ENCODE data around the gene ERAS.
"Not testable (repeated sequence)": the region's sequence is repeated elsewhere in the genome, so short reads cannot be mapped to it uniquely, and the experiment has no call there.

DNA sequence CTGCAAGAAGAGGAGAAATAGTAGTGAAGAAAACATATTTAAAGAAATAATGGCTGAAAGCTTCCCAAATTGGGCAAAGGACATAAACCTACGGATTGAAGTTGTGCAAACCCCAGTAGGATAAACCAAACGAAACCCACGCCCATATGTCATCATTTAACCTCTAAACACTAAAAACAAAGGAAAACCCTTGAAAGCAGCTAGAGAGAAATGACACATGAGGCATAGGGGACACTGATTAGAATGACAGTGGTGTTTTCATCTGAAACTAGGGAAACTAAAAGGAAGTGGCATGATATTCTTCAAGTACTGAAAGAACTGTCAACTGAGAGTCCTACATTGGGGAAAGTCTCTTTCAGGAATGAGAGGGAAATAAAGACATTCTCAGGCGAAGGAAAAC, 50.6 kb downstream of the ERAS start:
- TF ChIP-seq, protein P1, sequence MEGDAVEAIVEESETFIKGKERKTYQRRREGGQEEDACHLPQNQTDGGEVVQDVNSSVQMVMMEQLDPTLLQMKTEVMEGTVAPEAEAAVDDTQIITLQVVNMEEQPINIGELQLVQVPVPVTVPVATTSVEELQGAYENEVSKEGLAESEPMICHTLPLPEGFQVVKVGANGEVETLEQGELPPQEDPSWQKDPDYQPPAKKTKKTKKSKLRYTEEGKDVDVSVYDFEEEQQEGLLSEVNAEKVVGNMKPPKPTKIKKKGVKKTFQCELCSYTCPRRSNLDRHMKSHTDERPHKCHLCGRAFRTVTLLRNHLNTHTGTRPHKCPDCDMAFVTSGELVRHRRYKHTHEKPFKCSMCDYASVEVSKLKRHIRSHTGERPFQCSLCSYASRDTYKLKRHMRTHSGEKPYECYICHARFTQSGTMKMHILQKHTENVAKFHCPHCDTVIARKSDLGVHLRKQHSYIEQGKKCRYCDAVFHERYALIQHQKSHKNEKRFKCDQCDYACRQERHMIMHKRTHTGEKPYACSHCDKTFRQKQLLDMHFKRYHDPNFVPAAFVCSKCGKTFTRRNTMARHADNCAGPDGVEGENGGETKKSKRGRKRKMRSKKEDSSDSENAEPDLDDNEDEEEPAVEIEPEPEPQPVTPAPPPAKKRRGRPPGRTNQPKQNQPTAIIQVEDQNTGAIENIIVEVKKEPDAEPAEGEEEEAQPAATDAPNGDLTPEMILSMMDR (conservative IDR thresholded peaks at IDR 0.05; ENCODE audit: low read depth in 2 of 2) = not testable (repeated sequence)
- not testable (repeated sequence) for TF ChIP-seq EZH2 (IDR thresholded peaks at IDR 0.05; ENCODE audit: low read depth, unreplicated experiment); NANOG (IDR thresholded peaks at IDR 0.05; ENCODE audit: borderline replicate concordance); POLR2AphosphoS5 (IDR thresholded peaks at IDR 0.05; ENCODE audit: low read depth); STAT1 (IDR thresholded peaks at IDR 0.05; ENCODE audit: unreplicated experiment); CREB1 (CRISPR knock-in tag; IDR thresholded peaks at IDR 0.05; ENCODE audit: low read depth); EZH2phosphoT487 (IDR thresholded peaks at IDR 0.05; ENCODE audit: unreplicated experiment); ZNF331 (CRISPR knock-in tag; IDR thresholded peaks at IDR 0.05; ENCODE audit: low read depth); JUNB (IDR thresholded peaks at IDR 0.05; ENCODE audit: unreplicated experiment); ZNF114 (CRISPR knock-in tag; IDR thresholded peaks at IDR 0.05)
- TF ChIP-seq, protein P2, sequence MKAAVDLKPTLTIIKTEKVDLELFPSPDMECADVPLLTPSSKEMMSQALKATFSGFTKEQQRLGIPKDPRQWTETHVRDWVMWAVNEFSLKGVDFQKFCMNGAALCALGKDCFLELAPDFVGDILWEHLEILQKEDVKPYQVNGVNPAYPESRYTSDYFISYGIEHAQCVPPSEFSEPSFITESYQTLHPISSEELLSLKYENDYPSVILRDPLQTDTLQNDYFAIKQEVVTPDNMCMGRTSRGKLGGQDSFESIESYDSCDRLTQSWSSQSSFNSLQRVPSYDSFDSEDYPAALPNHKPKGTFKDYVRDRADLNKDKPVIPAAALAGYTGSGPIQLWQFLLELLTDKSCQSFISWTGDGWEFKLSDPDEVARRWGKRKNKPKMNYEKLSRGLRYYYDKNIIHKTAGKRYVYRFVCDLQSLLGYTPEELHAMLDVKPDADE (IDR thresholded peaks at IDR 0.05) = not testable (repeated sequence)
- TF ChIP-seq, protein P3, sequence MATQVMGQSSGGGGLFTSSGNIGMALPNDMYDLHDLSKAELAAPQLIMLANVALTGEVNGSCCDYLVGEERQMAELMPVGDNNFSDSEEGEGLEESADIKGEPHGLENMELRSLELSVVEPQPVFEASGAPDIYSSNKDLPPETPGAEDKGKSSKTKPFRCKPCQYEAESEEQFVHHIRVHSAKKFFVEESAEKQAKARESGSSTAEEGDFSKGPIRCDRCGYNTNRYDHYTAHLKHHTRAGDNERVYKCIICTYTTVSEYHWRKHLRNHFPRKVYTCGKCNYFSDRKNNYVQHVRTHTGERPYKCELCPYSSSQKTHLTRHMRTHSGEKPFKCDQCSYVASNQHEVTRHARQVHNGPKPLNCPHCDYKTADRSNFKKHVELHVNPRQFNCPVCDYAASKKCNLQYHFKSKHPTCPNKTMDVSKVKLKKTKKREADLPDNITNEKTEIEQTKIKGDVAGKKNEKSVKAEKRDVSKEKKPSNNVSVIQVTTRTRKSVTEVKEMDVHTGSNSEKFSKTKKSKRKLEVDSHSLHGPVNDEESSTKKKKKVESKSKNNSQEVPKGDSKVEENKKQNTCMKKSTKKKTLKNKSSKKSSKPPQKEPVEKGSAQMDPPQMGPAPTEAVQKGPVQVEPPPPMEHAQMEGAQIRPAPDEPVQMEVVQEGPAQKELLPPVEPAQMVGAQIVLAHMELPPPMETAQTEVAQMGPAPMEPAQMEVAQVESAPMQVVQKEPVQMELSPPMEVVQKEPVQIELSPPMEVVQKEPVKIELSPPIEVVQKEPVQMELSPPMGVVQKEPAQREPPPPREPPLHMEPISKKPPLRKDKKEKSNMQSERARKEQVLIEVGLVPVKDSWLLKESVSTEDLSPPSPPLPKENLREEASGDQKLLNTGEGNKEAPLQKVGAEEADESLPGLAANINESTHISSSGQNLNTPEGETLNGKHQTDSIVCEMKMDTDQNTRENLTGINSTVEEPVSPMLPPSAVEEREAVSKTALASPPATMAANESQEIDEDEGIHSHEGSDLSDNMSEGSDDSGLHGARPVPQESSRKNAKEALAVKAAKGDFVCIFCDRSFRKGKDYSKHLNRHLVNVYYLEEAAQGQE (IDR thresholded peaks at IDR 0.05; ENCODE audit: unreplicated experiment) = not testable (repeated sequence)
- TF ChIP-seq, protein P4, sequence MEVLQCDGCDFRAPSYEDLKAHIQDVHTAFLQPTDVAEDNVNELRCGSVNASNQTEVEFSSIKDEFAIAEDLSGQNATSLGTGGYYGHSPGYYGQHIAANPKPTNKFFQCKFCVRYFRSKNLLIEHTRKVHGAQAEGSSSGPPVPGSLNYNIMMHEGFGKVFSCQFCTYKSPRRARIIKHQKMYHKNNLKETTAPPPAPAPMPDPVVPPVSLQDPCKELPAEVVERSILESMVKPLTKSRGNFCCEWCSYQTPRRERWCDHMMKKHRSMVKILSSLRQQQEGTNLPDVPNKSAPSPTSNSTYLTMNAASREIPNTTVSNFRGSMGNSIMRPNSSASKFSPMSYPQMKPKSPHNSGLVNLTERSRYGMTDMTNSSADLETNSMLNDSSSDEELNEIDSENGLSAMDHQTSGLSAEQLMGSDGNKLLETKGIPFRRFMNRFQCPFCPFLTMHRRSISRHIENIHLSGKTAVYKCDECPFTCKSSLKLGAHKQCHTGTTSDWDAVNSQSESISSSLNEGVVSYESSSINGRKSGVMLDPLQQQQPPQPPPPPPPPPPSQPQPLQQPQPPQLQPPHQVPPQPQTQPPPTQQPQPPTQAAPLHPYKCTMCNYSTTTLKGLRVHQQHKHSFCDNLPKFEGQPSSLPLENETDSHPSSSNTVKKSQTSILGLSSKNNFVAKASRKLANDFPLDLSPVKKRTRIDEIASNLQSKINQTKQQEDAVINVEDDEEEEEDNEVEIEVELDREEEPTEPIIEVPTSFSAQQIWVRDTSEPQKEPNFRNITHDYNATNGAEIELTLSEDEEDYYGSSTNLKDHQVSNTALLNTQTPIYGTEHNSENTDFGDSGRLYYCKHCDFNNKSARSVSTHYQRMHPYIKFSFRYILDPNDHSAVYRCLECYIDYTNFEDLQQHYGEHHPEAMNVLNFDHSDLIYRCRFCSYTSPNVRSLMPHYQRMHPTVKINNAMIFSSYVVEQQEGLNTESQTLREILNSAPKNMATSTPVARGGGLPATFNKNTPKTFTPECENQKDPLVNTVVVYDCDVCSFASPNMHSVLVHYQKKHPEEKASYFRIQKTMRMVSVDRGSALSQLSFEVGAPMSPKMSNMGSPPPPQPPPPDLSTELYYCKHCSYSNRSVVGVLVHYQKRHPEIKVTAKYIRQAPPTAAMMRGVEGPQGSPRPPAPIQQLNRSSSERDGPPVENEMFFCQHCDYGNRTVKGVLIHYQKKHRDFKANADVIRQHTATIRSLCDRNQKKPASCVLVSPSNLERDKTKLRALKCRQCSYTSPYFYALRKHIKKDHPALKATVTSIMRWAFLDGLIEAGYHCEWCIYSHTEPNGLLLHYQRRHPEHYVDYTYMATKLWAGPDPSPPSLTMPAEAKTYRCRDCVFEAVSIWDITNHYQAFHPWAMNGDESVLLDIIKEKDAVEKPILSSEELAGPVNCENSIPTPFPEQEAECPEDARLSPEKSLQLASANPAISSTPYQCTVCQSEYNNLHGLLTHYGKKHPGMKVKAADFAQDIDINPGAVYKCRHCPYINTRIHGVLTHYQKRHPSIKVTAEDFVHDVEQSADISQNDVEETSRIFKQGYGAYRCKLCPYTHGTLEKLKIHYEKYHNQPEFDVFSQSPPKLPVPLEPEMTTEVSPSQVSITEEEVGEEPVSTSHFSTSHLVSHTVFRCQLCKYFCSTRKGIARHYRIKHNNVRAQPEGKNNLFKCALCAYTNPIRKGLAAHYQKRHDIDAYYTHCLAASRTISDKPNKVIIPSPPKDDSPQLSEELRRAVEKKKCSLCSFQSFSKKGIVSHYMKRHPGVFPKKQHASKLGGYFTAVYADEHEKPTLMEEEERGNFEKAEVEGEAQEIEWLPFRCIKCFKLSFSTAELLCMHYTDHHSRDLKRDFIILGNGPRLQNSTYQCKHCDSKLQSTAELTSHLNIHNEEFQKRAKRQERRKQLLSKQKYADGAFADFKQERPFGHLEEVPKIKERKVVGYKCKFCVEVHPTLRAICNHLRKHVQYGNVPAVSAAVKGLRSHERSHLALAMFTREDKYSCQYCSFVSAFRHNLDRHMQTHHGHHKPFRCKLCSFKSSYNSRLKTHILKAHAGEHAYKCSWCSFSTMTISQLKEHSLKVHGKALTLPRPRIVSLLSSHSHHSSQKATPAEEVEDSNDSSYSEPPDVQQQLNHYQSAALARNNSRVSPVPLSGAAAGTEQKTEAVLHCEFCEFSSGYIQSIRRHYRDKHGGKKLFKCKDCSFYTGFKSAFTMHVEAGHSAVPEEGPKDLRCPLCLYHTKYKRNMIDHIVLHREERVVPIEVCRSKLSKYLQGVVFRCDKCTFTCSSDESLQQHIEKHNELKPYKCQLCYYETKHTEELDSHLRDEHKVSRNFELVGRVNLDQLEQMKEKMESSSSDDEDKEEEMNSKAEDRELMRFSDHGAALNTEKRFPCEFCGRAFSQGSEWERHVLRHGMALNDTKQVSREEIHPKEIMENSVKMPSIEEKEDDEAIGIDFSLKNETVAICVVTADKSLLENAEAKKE (CRISPR knock-in tag; IDR thresholded peaks at IDR 0.05) = not testable (repeated sequence)
